Type B pancreatic cell (in vitro differentiated cells): Measurements from ENCODE around the gene ACOD1. TPM values are rescaled to one million over a fixed set of nuclear protein-coding genes. Genes with fewer than 3 reads are reported as not detected.

ENCODE experiments used
- DNase-seq: peaks from one replicate; pipeline ENCODE4 v3.0.0; 2021; ENCODE audit warnings: mixed read lengths; ENCODE audit not compliant: unreplicated experiment; ENCODE audit errors: extremely low spot score
- H3K27ac Mint-ChIP-seq: 2 replicates; pipeline ENCODE4 v1.8.0; 2021; ENCODE audit warnings: mild to moderate bottlenecking, mixed read lengths
- H3K27me3 Mint-ChIP-seq: 2 replicates; pipeline ENCODE4 v1.8.0; 2021; ENCODE audit warnings: mixed read lengths
- H3K36me3 Mint-ChIP-seq: 2 replicates; pipeline ENCODE4 v1.8.0; 2021; ENCODE audit warnings: mixed read lengths
- H3K4me1 Mint-ChIP-seq: one replicate; pipeline ENCODE4 v1.8.0; 2021; ENCODE audit warnings: mixed read lengths; ENCODE audit not compliant: unreplicated experiment
- H3K4me3 Mint-ChIP-seq: 2 replicates; pipeline ENCODE4 v1.8.0; 2021; ENCODE audit warnings: mild to moderate bottlenecking, mixed read lengths
- H3K9me3 Mint-ChIP-seq: 2 replicates; pipeline ENCODE4 v1.8.0; 2021; ENCODE audit warnings: mixed read lengths
- total RNA-seq: library from RNA; stranded (reverse); gene quantifications from 2 replicates; pipeline ENCODE4 v1.2.1, GENCODE V29; 2021; ENCODE audit warnings: low replicate concordance
- TF ChIP-seq, protein P1 (sequence below): fragments of 200-600 bp; sonication (generic); conservative IDR thresholded peaks from 2 replicates; pipeline ENCODE4 v1.5.0; 2021; ENCODE audit warnings: antibody characterized with exemption, mild to moderate bottlenecking

The ACOD1 gene
- total RNA-seq, 1 donor from 2014 or later: not detected

- peaks cover 8% of the 10 kb centered on the region for H3K27me3 Mint-ChIP-seq
Measured at GRCh38 chr13:76929320-76929719, 19.0 kb upstream of the ACOD1 start.

DNA sequence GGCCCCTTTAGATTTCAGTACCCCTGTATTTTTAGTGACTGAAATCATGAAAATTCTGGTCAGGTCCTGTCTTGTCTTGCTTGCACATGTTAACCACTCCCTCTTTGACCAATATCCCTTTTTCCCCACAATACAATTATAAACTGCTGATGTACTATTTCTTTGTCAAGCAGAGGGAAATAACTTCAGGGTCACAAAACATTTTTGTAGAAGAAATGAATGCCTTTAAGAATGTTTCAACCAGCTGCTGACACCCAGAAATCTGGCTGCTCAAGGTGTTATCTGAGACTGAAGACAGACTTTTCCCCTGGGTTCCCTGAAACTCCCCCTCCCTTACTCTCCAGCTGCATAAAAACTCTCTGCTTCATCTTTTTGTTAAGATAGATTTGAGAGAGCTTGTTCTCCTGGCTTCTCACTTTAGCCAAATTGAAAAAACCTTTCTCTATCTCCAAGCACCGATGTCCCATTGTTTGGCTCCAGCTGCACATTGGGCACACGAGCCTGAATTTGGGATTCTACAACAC lies 18.4 kb upstream of the ACOD1 start:
- Mint-ChIP-seq H3K27me3 (peaks cover 8% of the 10 kb centered on the region), H3K4me1 (peaks cover 7% of the 10 kb centered on the region), H3K4me3 (no peak overlapping the region), H3K27ac (no peak overlapping the region), H3K9me3 (peaks cover 9% of the 10 kb centered on the region), H3K36me3 (no peaks in the 10 kb centered on the region)
- TF ChIP-seq, protein P1, sequence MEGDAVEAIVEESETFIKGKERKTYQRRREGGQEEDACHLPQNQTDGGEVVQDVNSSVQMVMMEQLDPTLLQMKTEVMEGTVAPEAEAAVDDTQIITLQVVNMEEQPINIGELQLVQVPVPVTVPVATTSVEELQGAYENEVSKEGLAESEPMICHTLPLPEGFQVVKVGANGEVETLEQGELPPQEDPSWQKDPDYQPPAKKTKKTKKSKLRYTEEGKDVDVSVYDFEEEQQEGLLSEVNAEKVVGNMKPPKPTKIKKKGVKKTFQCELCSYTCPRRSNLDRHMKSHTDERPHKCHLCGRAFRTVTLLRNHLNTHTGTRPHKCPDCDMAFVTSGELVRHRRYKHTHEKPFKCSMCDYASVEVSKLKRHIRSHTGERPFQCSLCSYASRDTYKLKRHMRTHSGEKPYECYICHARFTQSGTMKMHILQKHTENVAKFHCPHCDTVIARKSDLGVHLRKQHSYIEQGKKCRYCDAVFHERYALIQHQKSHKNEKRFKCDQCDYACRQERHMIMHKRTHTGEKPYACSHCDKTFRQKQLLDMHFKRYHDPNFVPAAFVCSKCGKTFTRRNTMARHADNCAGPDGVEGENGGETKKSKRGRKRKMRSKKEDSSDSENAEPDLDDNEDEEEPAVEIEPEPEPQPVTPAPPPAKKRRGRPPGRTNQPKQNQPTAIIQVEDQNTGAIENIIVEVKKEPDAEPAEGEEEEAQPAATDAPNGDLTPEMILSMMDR: no peak
- no peak for DNase-seq

More at GRCh38 chr13:76929320-76929719, 19.0 kb upstream of the ACOD1 start:
- H3K4me1 Mint-ChIP-seq: peaks cover 7% of the 10 kb centered on the region
- H3K9me3 Mint-ChIP-seq: peaks cover 10% of the 10 kb centered on the region
- H3K4me3 Mint-ChIP-seq: no peak overlapping the region
- DNase-seq: no peak
- TF ChIP-seq, protein P1: no peak
- no peaks in the 10 kb centered on the region for H3K36me3 Mint-ChIP-seq
- no peak overlapping the region for H3K27ac Mint-ChIP-seq

DNA sequence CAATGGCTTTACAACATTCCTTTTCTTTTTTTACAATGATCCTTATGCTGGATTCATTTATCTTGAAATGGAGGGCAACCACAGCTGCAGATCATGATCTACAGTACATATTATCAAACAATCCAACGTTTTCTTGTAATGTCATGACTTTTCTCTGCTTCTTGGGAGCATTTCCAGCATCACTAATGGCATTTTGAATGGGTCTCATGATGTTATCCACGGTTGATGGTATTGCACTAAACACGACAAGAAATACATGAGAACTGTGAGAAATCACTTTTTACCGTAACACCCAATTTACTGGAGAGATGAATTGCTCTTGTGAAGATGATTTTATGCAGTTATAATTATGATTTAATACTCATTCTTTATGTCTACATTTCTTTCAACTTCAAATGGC lies 16.2 kb upstream of the ACOD1 start:
- H3K27me3 Mint-ChIP-seq: peaks cover 5% of the 10 kb centered on the region
- H3K27ac Mint-ChIP-seq: no peak overlapping the region
- H3K36me3 Mint-ChIP-seq: no peaks in the 10 kb centered on the region
- DNase-seq: no peak
- no peak overlapping the region for H3K4me3 Mint-ChIP-seq
- H3K9me3 Mint-ChIP-seq: peaks cover 12% of the 10 kb centered on the region
- TF ChIP-seq, protein P1: no peak
- peaks cover 7% of the 10 kb centered on the region for H3K4me1 Mint-ChIP-seq

DNA sequence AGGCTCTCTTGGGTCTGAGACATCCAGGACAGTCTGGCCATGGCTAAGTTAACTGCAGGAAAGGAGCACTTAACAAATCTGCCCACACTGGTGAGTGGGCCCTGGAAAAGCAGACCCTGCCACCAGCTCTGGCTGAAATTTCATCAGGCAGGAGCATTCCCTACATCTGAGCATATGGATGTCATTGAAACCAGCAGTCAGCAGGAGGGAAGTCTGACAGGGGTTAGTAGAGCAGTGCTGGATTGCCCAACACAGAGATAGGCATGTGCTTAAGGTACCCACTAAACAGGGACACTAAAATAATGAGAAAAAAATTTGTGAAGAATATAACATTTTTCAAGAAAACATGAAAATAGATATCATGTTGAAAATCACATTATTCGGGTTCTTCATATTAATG lies 13.6 kb upstream of the ACOD1 start:
- no peak overlapping the region for H3K27ac Mint-ChIP-seq
- no peaks in the 10 kb centered on the region for H3K27me3 Mint-ChIP-seq
- TF ChIP-seq, protein P1: no peak
- H3K36me3 Mint-ChIP-seq: no peaks in the 10 kb centered on the region
- no peak for DNase-seq
- peaks cover 12% of the 10 kb centered on the region for H3K9me3 Mint-ChIP-seq
- peaks cover 7% of the 10 kb centered on the region for H3K4me1 Mint-ChIP-seq
- H3K4me3 Mint-ChIP-seq: no peak overlapping the region

- H3K27ac Mint-ChIP-seq: no peak overlapping the region
- H3K4me3 Mint-ChIP-seq: no peak overlapping the region
- peaks cover 4% of the 10 kb centered on the region for H3K4me1 Mint-ChIP-seq
- TF ChIP-seq, protein P1: no peak
- peaks cover 5% of the 10 kb centered on the region for H3K9me3 Mint-ChIP-seq
- DNase-seq: no peak
- no peaks in the 10 kb centered on the region for H3K36me3 Mint-ChIP-seq
- H3K27me3 Mint-ChIP-seq: no peaks in the 10 kb centered on the region
Measured at GRCh38 chr13:76936763-76937162, 11.5 kb upstream of the ACOD1 start.
